Measurements from ENCODE around the gene ITPRIPL2.
A peak's percentile ranks its signal among the peaks of the same experiment; 100 is the strongest.

Gene ITPRIPL2

DNA sequence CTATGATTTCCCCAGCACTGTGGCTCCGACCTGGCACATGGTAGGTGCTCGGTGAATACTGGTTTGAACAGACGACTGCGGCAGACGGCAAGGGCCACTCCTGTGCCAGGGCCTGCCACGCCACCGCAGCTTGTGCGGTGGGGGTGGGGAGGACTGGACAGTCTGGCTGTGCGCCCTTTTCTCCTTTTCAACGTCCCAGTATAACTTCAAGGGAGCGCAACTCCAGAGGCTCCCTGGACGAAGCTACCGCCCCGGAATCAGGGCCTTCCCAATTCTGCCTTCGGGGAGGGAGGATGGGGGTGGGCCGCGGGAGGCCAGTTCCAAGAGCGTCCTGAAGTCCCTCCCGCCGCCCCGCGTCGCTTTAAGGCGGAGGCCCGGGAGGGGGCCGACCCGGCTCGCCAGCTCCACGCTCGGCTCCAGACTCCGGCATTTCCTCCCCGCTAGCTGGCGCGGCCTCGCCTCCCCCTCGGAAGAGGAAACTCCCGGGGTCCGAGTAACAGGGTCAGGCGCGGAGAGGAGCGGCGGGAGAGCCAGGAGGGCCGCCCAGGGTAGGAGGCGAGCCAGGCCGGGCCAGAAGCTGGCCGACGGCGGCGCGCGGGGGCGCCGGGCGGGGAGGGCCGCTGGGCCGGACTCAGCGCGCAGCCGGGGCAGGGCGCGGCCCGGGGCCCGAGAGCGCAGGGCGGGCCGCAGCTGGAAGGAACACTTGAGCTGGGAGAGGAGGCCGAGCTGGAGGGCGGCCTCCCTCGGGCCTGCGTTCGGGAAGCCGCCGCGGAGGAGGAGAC lies at the start of gene ITPRIPL2:
Gene ITPRIPL2 (plus strand): TSS at position 388 of the 782 bp plus-strand sequence. CDS start 498 bp downstream, outside the sequence.
- TF ChIP-seq, protein P1, sequence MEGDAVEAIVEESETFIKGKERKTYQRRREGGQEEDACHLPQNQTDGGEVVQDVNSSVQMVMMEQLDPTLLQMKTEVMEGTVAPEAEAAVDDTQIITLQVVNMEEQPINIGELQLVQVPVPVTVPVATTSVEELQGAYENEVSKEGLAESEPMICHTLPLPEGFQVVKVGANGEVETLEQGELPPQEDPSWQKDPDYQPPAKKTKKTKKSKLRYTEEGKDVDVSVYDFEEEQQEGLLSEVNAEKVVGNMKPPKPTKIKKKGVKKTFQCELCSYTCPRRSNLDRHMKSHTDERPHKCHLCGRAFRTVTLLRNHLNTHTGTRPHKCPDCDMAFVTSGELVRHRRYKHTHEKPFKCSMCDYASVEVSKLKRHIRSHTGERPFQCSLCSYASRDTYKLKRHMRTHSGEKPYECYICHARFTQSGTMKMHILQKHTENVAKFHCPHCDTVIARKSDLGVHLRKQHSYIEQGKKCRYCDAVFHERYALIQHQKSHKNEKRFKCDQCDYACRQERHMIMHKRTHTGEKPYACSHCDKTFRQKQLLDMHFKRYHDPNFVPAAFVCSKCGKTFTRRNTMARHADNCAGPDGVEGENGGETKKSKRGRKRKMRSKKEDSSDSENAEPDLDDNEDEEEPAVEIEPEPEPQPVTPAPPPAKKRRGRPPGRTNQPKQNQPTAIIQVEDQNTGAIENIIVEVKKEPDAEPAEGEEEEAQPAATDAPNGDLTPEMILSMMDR (conservative IDR thresholded peaks at IDR 0.05; ENCODE audit: low read length) = no peak; the same call in 1 of the 2 replicates
- peak within 1 kb of the TSS; percentile 75 for H3K4me3 ChIP-seq (ENCODE audit: low read length)
- DNase-seq (ENCODE audit: low read depth) = peak; percentile 94

DNA sequence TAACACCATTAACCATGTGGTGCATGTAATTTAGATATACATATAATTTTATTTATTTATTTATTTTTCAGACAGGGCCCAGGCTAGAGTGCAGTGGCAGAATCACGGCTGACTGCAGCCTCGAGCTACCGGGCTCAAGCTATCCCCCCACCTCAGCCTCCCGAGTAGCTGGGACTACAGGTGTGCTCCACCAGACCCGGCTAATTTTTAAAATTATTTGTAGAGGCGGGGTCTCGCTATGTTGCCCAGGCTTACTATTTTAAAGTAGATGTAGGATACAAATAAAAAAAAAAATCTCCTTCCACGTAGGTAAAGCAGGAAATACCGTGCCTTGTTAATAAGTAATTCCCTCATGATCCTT lies 46.8 kb upstream of the ITPRIPL2 start:
- H3K4me3 ChIP-seq (ENCODE audit: low read length) = peak overlapping the region; percentile 37
- no peak for DNase-seq (ENCODE audit: low read depth)

DNA sequence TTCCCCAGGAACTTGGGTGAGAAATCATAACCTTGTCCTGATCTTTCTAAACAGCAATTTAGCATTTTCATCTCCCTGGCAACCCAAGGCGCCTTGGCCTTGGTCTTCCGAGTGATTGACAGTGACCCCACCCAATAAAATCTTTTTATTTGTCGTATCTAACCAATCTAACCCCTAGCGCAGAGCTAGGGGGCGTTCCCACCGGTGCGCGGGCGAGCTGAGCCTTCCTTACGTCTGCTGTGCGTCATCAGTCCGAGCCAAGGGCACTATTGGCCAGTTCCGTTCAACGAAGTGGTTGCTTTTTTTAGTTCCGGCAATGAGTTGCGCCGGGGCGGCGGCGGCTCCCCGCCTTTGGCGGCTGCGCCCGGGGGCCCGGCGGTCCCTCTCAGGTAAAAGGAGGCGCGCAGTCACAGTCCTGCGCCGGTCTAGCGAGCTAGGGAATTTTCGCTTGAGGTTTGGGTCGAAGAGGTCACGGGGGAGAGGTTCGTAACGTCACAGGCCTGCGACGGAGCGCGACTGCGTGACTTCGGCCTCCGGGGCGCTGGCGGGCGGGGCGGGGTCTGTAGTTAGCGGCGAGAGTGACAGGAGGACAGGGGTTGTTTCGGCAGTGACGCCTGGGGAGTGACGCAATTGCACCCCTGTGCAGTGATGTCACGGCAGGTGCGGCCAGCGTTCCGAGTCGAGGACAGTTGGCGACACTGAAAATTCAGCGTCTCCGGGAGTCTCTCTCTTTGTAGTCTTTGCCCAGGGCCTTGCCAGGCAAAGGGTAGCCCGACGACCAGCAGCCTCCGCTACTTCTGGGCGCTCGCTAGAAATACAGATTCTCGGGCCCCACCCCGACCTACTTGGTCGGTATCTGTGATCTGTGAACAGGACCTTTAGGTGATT lies 46.2 kb upstream of the ITPRIPL2 start, which contains the start of gene COQ7:
Gene COQ7 (plus strand): TSS at position 266 of the 888 bp plus-strand sequence. CDS start 51 bp downstream, at position 317.
- TF ChIP-seq, protein P1 (conservative IDR thresholded peaks at IDR 0.05; ENCODE audit: low read length) = no peak; the same call in 1 of the 2 replicates
- DNase-seq (ENCODE audit: low read depth) = peak; percentile 100
- peak within 1 kb of the TSS; percentile 91 for H3K4me3 ChIP-seq (ENCODE audit: low read length)

More for the DNA sequence above, 46.8 kb upstream of the ITPRIPL2 start:
- TF ChIP-seq, protein P1 (conservative IDR thresholded peaks at IDR 0.05; ENCODE audit: low read length) = no peak

DNA sequence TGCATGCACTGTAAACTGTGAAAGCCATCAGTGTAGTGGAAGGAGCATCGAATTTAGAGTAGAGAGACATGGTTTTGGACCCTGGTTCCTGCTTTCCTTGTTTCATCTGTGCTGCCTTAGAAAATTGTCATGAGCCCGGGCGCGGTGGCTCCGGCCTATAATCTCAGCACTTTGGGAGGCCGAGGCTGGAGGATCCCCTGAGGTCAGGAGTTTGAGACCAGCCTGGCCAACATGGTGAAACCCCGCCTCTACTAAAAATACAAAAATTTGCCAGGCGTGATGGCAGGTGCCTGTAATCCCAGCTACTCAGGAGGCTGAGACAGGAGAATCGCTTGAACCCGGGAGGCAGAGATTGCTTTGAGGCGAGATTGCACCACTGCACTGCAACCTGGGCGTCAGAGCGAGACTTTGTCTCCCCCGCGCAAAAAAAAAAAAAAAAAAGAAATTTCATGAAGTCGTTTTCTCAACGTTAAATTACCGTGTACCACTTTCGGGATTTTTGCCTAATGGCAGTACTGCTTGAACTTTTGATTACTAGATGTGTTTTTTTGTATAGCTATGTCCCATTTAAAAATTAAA lies 45.4 kb upstream of the ITPRIPL2 start:
- TF ChIP-seq, protein P1 (conservative IDR thresholded peaks at IDR 0.05; ENCODE audit: low read length) = no peak
- peak overlapping the region; percentile 91 for H3K4me3 ChIP-seq (ENCODE audit: low read length)
- DNase-seq (ENCODE audit: low read depth) = no peak

DNA sequence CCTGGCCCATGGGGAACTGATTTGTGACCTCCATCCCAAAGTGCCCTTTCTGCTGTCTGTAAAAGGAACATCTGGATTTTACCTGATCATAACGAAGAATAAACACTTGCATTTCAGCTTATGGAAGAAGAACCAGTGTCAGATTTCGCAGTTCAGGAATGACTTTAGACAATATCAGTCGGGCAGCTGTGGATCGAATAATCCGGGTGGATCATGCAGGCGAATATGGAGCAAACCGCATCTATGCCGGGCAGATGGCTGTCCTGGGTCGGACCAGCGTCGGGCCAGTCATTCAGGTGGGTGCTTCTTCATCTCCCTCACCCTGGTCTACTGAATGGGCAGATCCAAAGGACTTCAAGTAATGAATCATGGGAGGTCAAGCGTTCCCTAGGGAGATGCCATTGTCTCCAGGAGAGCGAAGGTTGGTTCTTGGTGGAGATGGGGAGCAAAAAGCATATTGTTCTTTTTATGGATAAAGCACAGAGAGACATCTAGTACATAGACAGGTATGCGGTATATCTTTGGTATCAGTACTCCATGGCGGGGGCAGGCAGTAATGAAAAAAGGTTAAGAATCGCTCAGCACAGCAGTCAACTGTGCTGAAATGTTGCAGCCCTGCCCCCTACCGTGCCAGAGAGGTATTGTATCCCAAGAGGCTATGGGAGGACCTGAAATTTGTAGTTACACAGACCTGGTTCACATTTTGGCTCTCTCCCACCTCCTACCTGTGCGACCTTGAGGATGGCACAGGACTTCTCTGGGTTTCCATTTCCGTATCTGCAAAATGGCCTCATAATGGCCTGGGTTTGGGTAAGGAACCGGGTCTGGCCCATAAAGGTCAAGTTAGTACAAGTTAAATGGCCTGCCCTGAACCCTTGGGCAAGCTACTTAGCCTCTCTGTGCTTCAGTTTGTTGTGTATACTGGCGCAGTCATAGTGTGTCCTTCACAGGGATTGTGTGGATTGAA lies 41.7 kb upstream of the ITPRIPL2 start:
- peak; percentile 54 for DNase-seq (ENCODE audit: low read depth)
- H3K4me3 ChIP-seq (ENCODE audit: low read length) = no peak overlapping the region
- TF ChIP-seq, protein P1 (conservative IDR thresholded peaks at IDR 0.05; ENCODE audit: low read length) = peak; percentile 76

DNA sequence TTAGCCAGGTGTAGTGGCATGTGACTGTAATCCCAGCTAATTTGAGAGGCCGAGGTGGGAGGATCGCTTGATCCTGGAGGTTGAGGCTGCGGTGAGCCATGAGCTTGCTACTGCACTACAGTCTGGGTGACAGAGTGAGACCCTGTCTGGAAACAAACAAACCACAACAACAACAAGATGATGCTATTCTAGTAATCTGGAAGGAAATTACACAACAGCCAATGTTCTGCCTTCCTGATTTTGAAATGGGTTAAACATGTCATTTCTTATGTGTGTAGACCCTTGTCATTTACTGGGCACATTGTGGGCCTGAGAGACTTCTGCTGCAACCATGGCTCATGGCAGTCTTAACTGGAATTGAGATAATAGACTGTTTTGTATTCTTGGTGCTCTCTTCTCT lies 40.4 kb upstream of the ITPRIPL2 start:
- TF ChIP-seq, protein P1 (conservative IDR thresholded peaks at IDR 0.05; ENCODE audit: low read length) = no peak
- no peak for DNase-seq (ENCODE audit: low read depth)
- H3K4me3 ChIP-seq (ENCODE audit: low read length) = no peak overlapping the region

Data from AG10803 (cell line).